Common myeloid progenitor, CD34-positive (primary cell): ENCODE data around the gene PIKFYVE.

Source experiments
- CTCF ChIA-PET: fragments of 350-600 bp; sonication (Branson Sonifier 250); formaldehyde crosslinking; loops from one replicate; lab custom pipeline; 2021; ENCODE audit warnings: antibody characterized with exemption; lab: Charles Lee
- POLR2A ChIA-PET: fragments of 350-600 bp; sonication (Branson Sonifier 250); formaldehyde crosslinking; loops from one replicate; lab custom pipeline; 2021; ENCODE audit warnings: antibody characterized with exemption; lab: Charles Lee
- DNase-seq, 3 donors: peaks; one replicate each; pipeline versions ENCODE4 v3.0.0 to v3.0.0-alpha.2; 2013
- H3K27ac ChIP-seq, 2 experiments: 1 replicate in 1 of 2; 2 replicates in 1 of 2; pipeline ENCODE4 v1.7.0; 2013; ENCODE audit warnings: inconsistent platforms in 2 of 2, low read length in 2 of 2, mild to moderate bottlenecking in 2 of 2, low read depth in 1 of 2, moderate library complexity in 1 of 2; ENCODE audit not compliant: severe bottlenecking in 2 of 2, insufficient read depth in 1 of 2, poor library complexity in 1 of 2
- H3K27me3 ChIP-seq, 5 experiments: replicated peaks in 2 of 5; 1 replicate in 3 of 5; 2 replicates in 2 of 5; pipeline versions ENCODE4 v1.6.1 to v1.7.0; 2013; ENCODE audit warnings: low read length in 4 of 5, mild to moderate bottlenecking in 2 of 5, moderate library complexity in 2 of 5, inconsistent platforms in 1 of 5; ENCODE audit not compliant: insufficient read depth in 5 of 5, control insufficient read depth in 4 of 5
- H3K36me3 ChIP-seq, 4 experiments: 1 replicate in 2 of 4; 2 replicates in 2 of 4; pipeline versions ENCODE4 v1.6.1 to v1.7.0; 2013; ENCODE audit warnings: low read length in 3 of 4, control low read depth in 1 of 4, mild to moderate bottlenecking in 1 of 4; ENCODE audit not compliant: control insufficient read depth in 4 of 4, insufficient read depth in 4 of 4
- H3K4me1 ChIP-seq, 4 experiments: 1 replicate in 3 of 4; 2 replicates in 1 of 4; pipeline versions ENCODE4 v1.6.1 to v1.7.1; 2013; ENCODE audit warnings: low read length in 3 of 4, mild to moderate bottlenecking in 3 of 4, control low read depth in 1 of 4, inconsistent platforms in 1 of 4, moderate library complexity in 1 of 4; ENCODE audit not compliant: control insufficient read depth in 4 of 4, insufficient read depth in 4 of 4; ENCODE audit errors: control extremely low read depth in 1 of 4
- H3K4me3 ChIP-seq, 7 experiments: 1 replicate in 4 of 7; 2 replicates in 3 of 7; pipeline versions ENCODE4 v1.5.1 to v1.7.0; 2013; ENCODE audit warnings: mild to moderate bottlenecking in 7 of 7, low read length in 6 of 7, moderate library complexity in 6 of 7, inconsistent platforms in 2 of 7, low read depth in 2 of 7, control low read depth in 1 of 7; ENCODE audit not compliant: insufficient read depth in 4 of 7, control insufficient read depth in 1 of 7; ENCODE audit errors: extremely low read depth in 1 of 7
- H3K9me3 ChIP-seq, 5 experiments: 1 replicate in 4 of 5; 2 replicates in 1 of 5; pipeline versions ENCODE4 v1.6.1 to v1.7.1; 2013; ENCODE audit warnings: low read length in 4 of 5, mild to moderate bottlenecking in 2 of 5, inconsistent platforms in 1 of 5, low read depth in 1 of 5, moderate library complexity in 1 of 5; ENCODE audit not compliant: control insufficient read depth in 4 of 5, insufficient read depth in 2 of 5; ENCODE audit errors: control extremely low read depth in 1 of 5
- WGBS: methylation state at CpG from one replicate; pipeline ENCODE4 v1.1.5; 2013; ENCODE audit not compliant: insufficient coverage; 5-methylcytosine and 5-hydroxymethylcytosine counted together

Gene PIKFYVE

DNA sequence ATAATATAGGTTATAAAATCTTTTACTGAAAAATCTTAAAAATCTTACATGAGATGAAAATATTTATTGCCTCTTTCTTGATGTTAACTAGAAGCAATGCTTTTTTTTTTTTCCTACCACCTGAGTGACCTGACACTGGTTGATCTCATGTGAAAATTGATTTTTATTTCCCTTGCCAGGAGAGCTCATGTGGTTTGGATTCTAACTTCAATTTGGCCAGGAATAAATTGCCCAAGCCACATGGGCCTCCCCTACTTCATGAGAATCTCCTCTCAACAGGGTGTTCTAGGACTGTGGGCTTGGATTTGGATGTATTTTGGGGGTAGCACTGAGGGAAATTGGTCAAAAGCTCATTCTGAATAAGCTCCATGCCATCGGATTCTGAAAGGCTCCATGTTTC is 31.3 kb upstream of the PIKFYVE start:
- Histone ChIP-seq H3K9me3 (peaks cover 0 to 17% (median 2%) of the 10 kb centered on the region in 5 experiments), H3K4me1 (no peaks in the 10 kb centered on the region), H3K27me3 (no peaks in the 10 kb centered on the region), H3K27ac (no peak overlapping the region), H3K36me3 (peaks cover 14 to 44% (median 25%) of the 10 kb centered on the region in 4 experiments), H3K4me3 (no peak overlapping the region)
- 100% methylated on average over 1 of the region's 1 CpG for WGBS
- POLR2A ChIA-PET = interaction anchor here (0.6 kb wide), 1 partner anchor 975 kb away, joined by 7 read pairs; no protein-coding TSS in a partner anchor
- no peak for DNase-seq
- CTCF ChIA-PET = no interaction called here

DNA sequence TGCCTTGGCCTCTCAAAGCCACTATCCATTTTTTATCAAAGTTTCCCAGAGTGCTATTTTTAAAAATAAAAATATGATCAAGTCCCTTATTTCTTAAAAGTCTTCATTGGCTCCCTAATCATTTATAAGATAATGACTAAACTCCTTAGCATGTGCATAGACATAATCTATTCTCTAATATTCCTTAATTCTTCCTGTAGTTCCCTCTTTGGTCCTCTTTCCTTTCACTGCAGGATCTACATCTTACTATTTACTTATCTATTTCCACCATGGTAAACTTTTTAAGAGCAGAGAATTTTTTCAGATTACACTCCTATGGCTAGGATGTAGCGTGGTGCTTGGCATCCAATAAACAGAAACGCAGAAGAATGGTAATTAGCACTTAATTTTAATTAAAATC is 30.2 kb upstream of the PIKFYVE start:
- H3K4me1 ChIP-seq = no peaks in the 10 kb centered on the region
- no CpG with 5 or more reads among the region's 2 CpGs for WGBS
- H3K36me3 ChIP-seq = peaks cover 20 to 55% (median 34%) of the 10 kb centered on the region in 4 experiments
- ChIA-PET POLR2A (no interaction called here), CTCF (no interaction called here)
- DNase-seq = no peak
- H3K4me3 ChIP-seq = no peak overlapping the region
- no peaks in the 10 kb centered on the region for H3K27me3 ChIP-seq
- peaks cover 0 to 17% (median 2%) of the 10 kb centered on the region in 5 experiments for H3K9me3 ChIP-seq
- H3K27ac ChIP-seq = no peak overlapping the region

GRCh38 chr2:208239770-208240493 is 26.1 kb upstream of the PIKFYVE start:
- Histone ChIP-seq H3K27ac (no peak overlapping the region), H3K4me3 (no peak overlapping the region), H3K27me3 (no peaks in the 10 kb centered on the region), H3K4me1 (no peaks in the 10 kb centered on the region), H3K9me3 (no peaks in the 10 kb centered on the region), H3K36me3 (peaks cover 29 to 90% (median 55%) of the 10 kb centered on the region in 4 experiments)
- no peak for DNase-seq
- ChIA-PET CTCF (interaction anchor here (0.8 to 1.5 kb wide), 5 partner anchors 14 to 65 kb away, joined by 3 to 7 read pairs (median 4); partner anchors contain the start of gene IDH1), POLR2A (no interaction called here)
- WGBS = 97% methylated on average over 8 of the region's 9 CpGs

DNA sequence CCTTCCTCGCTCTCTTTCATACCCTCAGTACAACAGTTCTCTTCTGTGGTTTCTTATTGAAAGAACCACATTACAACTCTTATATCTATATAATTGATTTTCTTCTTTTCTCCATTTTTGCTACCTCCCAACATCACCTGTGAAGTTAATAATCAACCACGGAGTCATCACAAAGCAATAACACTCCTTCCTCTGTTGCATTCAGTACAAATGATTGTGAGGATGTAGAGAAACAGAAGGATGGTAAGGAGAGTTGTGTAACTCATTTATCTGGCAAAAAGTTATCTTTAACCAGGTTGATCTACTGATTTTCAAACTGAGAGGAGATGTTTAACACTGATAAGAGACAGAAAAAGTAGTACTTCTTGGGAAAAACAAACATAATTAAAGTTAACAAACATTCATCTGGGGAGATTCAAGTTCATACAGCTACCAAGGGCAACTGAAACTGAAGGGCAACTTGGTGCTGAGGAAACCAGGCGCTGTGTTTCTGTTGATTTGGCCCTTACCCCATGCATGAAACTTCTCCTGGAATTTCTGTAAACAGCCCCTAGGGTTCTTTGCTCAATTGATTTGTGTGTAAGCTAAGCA is 25.3 kb upstream of the PIKFYVE start:
- H3K36me3 ChIP-seq = peaks cover 27 to 89% (median 59%) of the 10 kb centered on the region in 4 experiments

DNA sequence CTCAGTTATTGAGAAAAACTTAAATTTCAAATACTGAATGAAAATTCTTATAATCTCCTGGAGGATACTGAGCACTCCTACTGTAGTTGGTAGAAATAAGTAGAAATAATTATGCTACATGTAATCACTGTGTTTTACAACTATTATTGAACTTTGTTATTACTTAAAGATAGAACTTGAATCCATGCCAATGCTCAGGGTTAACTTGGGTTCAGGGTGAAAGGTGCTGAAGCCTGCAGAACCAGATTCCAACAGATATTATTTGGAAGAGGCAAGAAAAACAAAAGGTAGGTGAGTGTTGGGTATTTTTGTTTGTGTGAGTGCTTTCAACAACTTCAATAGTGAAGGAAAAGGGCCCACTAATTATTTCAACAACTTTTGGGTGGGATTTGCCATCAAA is 21.6 kb upstream of the PIKFYVE start:
- H3K27ac ChIP-seq = no peak overlapping the region
- H3K4me3 ChIP-seq = no peak overlapping the region
- H3K4me1 ChIP-seq = peaks cover 0 to 6% (median 2%) of the 10 kb centered on the region in 4 experiments
- ChIA-PET POLR2A (no interaction called here), CTCF (interaction anchor here (0.9 to 1.8 kb wide), 2 partner anchors 69 to 143 kb away, joined by 3 to 5 read pairs; no protein-coding TSS in a partner anchor)
- no peaks in the 10 kb centered on the region for H3K9me3 ChIP-seq
- peaks cover 33 to 94% (median 68%) of the 10 kb centered on the region in 4 experiments for H3K36me3 ChIP-seq
- no peak for DNase-seq
- H3K27me3 ChIP-seq = no peaks in the 10 kb centered on the region

More for the DNA sequence above, 25.3 kb upstream of the PIKFYVE start:
- Histone ChIP-seq H3K4me3 (no peak overlapping the region), H3K27ac (no peak overlapping the region), H3K4me1 (no peaks in the 10 kb centered on the region), H3K27me3 (no peaks in the 10 kb centered on the region), H3K9me3 (no peaks in the 10 kb centered on the region)
- CTCF ChIA-PET = interaction anchor here (0.8 to 1.5 kb wide), 5 partner anchors 11 to 65 kb away, joined by 3 to 7 read pairs (median 4); partner anchors contain the start of gene IDH1
- POLR2A ChIA-PET = no interaction called here
- DNase-seq = no peak
- WGBS = 100% methylated on average over 2 of the region's 3 CpGs

DNA sequence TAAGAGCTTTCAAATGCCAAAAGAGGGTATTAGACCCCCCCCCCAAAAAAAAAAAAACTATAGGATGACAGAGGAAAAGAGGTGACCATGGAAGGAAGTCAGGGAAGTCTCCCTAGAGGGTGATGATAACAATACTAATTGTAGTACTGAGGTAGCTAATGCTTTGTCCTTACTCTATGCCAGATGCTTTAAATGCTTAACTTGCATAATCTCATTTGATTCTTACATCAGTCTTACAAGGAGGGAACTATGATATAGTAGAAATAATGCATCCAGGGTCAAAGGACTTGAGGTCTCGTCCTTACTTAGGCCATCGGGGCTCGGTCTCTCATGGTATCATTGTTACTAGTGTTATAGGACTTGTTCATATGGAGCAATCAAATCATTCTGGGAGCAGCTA is 20.3 kb upstream of the PIKFYVE start:
- POLR2A ChIA-PET = no interaction called here
- H3K9me3 ChIP-seq = no peaks in the 10 kb centered on the region
- H3K36me3 ChIP-seq = peaks cover 25 to 92% (median 58%) of the 10 kb centered on the region in 4 experiments
- DNase-seq = no peak
- no peak overlapping the region for H3K27ac ChIP-seq
- CTCF ChIA-PET = interaction anchor here (0.9 to 1.8 kb wide), 3 partner anchors 69 to 144 kb away, joined by 3 to 5 read pairs (median 4); no protein-coding TSS in a partner anchor
- H3K4me1 ChIP-seq = peaks cover 8 to 19% (median 12%) of the 10 kb centered on the region in 4 experiments
- WGBS = 100% methylated on average over 3 of the region's 3 CpGs
- H3K27me3 ChIP-seq = no peaks in the 10 kb centered on the region
- H3K4me3 ChIP-seq = no peak overlapping the region

- peaks cover 20 to 94% (median 45%) of the 10 kb centered on the region in 4 experiments for H3K36me3 ChIP-seq
- H3K4me1 ChIP-seq = peaks cover 29 to 47% (median 38%) of the 10 kb centered on the region in 4 experiments
- H3K9me3 ChIP-seq = no peaks in the 10 kb centered on the region
- DNase-seq = no peak
- 100% methylated on average over 2 of the region's 3 CpGs for WGBS
- no peak overlapping the region for H3K4me3 ChIP-seq
- no peak overlapping the region for H3K27ac ChIP-seq
- CTCF ChIA-PET = interaction anchor here (2.0 kb wide), 1 partner anchor 73 kb away, joined by 10 read pairs; no protein-coding TSS in a partner anchor
- POLR2A ChIA-PET = no interaction called here
- H3K27me3 ChIP-seq = no peaks in the 10 kb centered on the region
These were observed 17.5 kb upstream of the PIKFYVE start for GRCh38 chr2:208248601-208249000.
